Body of pancreas (tissue), 4 donors: ENCODE measurements around the gene MYO15A. TPM values are rescaled to one million over a fixed set of nuclear protein-coding genes. Genes with fewer than 3 reads are reported as not detected.

Experiments
- ATAC-seq: fragments of 150-250 bp; one replicate; pipeline ENCODE4 v1.9.1; 2016
- DNase-seq, 4 donors: peaks; one replicate each; pipeline ENCODE4 v3.0.0-alpha.2; 2019
- H3K27ac ChIP-seq, 4 donors: fragments of 200-600 bp; sonication (generic); 1 replicate in 3 of 4; 2 replicates in 1 of 4; pipeline versions ENCODE4 v1.5.1 to v1.6.1; 2016 to 2019; ENCODE audit warnings: mild to moderate bottlenecking in 1 of 4, mixed read lengths in 1 of 4, moderate library complexity in 1 of 4
- H3K27me3 ChIP-seq, 2 donors: fragments of 200-600 bp; sonication (generic); one replicate each; pipeline ENCODE4 v1.6.0; 2016; ENCODE audit warnings: mild to moderate bottlenecking in 1 of 2
- H3K36me3 ChIP-seq, 2 donors: fragments of 200-600 bp; sonication (generic); replicated peaks in 1 of 2; 2 replicates each; pipeline ENCODE4 v1.5.1; 2016; ENCODE audit warnings: low read depth in 2 of 2; ENCODE audit not compliant: insufficient read depth in 1 of 2
- H3K4me1 ChIP-seq: fragments of 200-600 bp; sonication (generic); one replicate; pipeline ENCODE4 v1.6.0; 2016
- H3K4me3 ChIP-seq, 2 donors: fragments of 200-600 bp; sonication (generic); 1 replicate in 1 of 2; 2 replicates in 1 of 2; pipeline ENCODE4 v1.5.1; 2016 to 2019
- H3K9me3 ChIP-seq, 3 donors: fragments of 200-600 bp; sonication (generic); 1 replicate in 2 of 3; 2 replicates in 1 of 3; pipeline ENCODE4 v1.5.1; 2016
- CTCF ChIP-seq, 7 experiments: fragments of 450-650 bp in 4 of 7; fragments of 200-600 bp in 3 of 7; sonication (generic) in 3 of 7; IDR thresholded peaks; one replicate each; pipeline ENCODE4 v1.5.1; 2016 to 2019; ENCODE audit warnings: antibody characterized with exemption in 7 of 7
- POLR2A ChIP-seq, 3 donors: fragments of 450-650 bp; IDR thresholded peaks; one replicate each; pipeline ENCODE4 v1.6.1; 2016; ENCODE audit warnings: antibody characterized with exemption in 3 of 3, mild to moderate bottlenecking in 2 of 3
- WGBS, 2 donors: methylation state at CpG; one replicate each; pipeline ENCODE4 v1.1.5; 2017; 5-methylcytosine and 5-hydroxymethylcytosine counted together
- intact Hi-C: fragments of 100-400 bp; cut with DNase I; formaldehyde crosslinking; loops from one replicate; pipeline ENCODE4 v1.15.1; 2023
- total RNA-seq, 2 donors: library from RNA; depleted of rRNA; stranded (reverse); fragments of >200 nt; gene quantifications; one replicate each; pipeline ENCODE4 v1.1.0, GENCODE V29; 2016

MYO15A gene
- total RNA-seq, 2 donors from 2014 or later = under 0.01 to 1.3 TPM

DNA sequence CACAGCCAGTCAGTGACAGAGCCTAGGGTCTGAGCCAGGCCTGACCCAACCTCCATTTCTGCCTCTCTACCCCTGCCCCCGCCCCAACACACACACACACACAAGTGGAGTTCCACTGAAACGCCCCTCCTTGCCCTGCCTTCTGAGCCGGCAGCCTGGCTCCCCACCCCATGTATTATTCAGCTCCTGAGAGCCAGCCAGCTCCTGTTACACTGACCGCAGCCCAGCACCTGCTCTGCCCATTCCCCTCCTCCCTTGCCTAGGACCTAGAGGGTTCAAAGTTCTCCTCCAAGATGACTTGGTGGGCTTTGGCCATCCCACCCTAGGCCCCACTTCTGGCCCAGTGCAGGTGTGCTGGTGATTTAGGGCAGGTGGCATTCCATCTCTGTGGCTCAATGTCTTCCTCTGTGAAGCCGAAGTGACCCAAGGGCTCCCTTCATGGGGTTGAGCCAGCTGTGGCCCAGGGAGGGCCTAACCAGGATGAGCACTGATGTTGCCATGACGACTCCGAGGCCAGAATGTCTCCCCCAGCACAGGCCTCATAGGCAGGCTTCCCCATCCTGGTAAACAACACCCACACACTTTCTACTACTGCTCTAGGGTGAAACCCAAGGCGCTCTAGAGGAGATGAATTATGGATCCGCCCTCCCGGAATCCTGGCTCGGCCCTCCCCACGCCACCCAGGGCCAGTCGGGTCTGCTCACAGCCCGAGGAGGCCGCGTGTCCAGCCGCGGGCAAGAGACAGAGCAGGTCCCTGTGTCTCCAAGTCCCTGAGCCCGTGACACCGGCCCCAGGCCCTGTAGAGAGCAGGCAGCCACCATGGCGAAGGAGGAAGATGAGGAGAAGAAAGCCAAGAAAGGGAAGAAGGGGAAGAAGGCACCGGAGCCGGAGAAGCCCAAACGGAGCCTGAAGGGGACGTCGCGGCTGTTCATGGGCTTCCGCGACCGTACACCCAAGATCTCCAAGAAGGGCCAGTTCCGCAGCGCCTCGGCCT, 9.7 kb downstream of the MYO15A start:
- ATAC-seq (no peak), DNase-seq (no peak)
- H3K4me3 ChIP-seq = no peak overlapping the region
- 83 to 87% methylated on average over 23 to 32 of the region's 33 CpGs for WGBS, 2 donors
- no peaks in the 10 kb centered on the region for H3K27me3 ChIP-seq
- no peaks in the 10 kb centered on the region for H3K4me1 ChIP-seq
- intact Hi-C loops = no loop called here
- H3K27ac ChIP-seq = no peak overlapping the region
- TF ChIP-seq CTCF (IDR thresholded peaks at IDR 0.05) (no peak), POLR2A (IDR thresholded peaks at IDR 0.05) (no peak)
- no peaks in the 10 kb centered on the region for H3K9me3 ChIP-seq
- H3K36me3 ChIP-seq = no peaks in the 10 kb centered on the region

- intact Hi-C loops = no loop called here
- ATAC-seq = no peak
- no peak overlapping the region for H3K27ac ChIP-seq
- no peak for DNase-seq
- H3K36me3 ChIP-seq = no peaks in the 10 kb centered on the region
- no peaks in the 10 kb centered on the region for H3K9me3 ChIP-seq
- H3K4me3 ChIP-seq = no peak overlapping the region
- TF ChIP-seq CTCF (IDR thresholded peaks at IDR 0.05) = no peak
- TF ChIP-seq POLR2A (IDR thresholded peaks at IDR 0.05) = no peak
- H3K27me3 ChIP-seq = no peaks in the 10 kb centered on the region
- WGBS, 2 donors = 93 to 95% methylated on average over 22 to 56 of the region's 57 CpGs
- H3K4me1 ChIP-seq = no peaks in the 10 kb centered on the region
Measured at GRCh38 chr17:18119166-18119745, 10.7 kb downstream of the MYO15A start.

GRCh38 chr17:18119938-18120337, 11.4 kb downstream of the MYO15A start:
- no peak for TF ChIP-seq CTCF (IDR thresholded peaks at IDR 0.05)
- no peak overlapping the region for H3K27ac ChIP-seq
- no peak overlapping the region for H3K4me3 ChIP-seq
- H3K9me3 ChIP-seq = no peaks in the 10 kb centered on the region
- intact Hi-C loops = no loop called here
- no peak for ATAC-seq
- H3K27me3 ChIP-seq = no peaks in the 10 kb centered on the region
- no peaks in the 10 kb centered on the region for H3K4me1 ChIP-seq
- WGBS, 2 donors = 95 to 97% methylated on average over 26 to 30 of the region's 30 CpGs
- no peak for DNase-seq
- H3K36me3 ChIP-seq = no peaks in the 10 kb centered on the region

- no peak for ATAC-seq
- Histone ChIP-seq H3K4me3 (no peak overlapping the region), H3K9me3 (no peaks in the 10 kb centered on the region), H3K27me3 (no peaks in the 10 kb centered on the region), H3K4me1 (no peaks in the 10 kb centered on the region), H3K36me3 (no peaks in the 10 kb centered on the region), H3K27ac (no peak overlapping the region)
- TF ChIP-seq POLR2A (IDR thresholded peaks at IDR 0.05) (no peak), CTCF (IDR thresholded peaks at IDR 0.05) (no peak)
- intact Hi-C loops = no loop called here
- 63 to 89% methylated on average over 22 to 23 of the region's 68 CpGs for WGBS, 2 donors
- DNase-seq = no peak
Measured at GRCh38 chr17:18120461-18121017, 12.0 kb downstream of the MYO15A start.
